Ovary (tissue), 9 donors: ENCODE data around the gene SBK2. TPM values are rescaled to one million over a fixed set of nuclear protein-coding genes. Genes with fewer than 3 reads are reported as not detected.

Experiments
- DNase-seq, 5 donors: peaks; one replicate each; pipeline ENCODE4 v3.0.0-alpha.2; 2019 to 2020
- H3K27ac ChIP-seq, 2 donors: fragments of 200-600 bp; one replicate each; pipeline versions ENCODE4 v1.5.1 to v1.8.0; 2019 to 2022
- H3K27me3 ChIP-seq: fragments of 200-600 bp; one replicate; pipeline ENCODE4 v1.8.0; 2022
- H3K36me3 ChIP-seq: fragments of 200-600 bp; sonication (generic); one replicate; pipeline ENCODE4 v1.5.1; 2019
- H3K4me1 ChIP-seq: one replicate; pipeline ENCODE4 v1.8.1; 2013; ENCODE audit warnings: mild to moderate bottlenecking, moderate library complexity; ENCODE audit not compliant: insufficient read depth
- H3K4me3 ChIP-seq: fragments of 200-600 bp; sonication (generic); one replicate; pipeline ENCODE4 v1.5.1; 2017
- H3K9me3 ChIP-seq, 2 donors: fragments of 200-600 bp in 1 of 2; sonication (generic) in 1 of 2; one replicate each; pipeline versions ENCODE4 v1.5.1 to v1.8.1; 2013 to 2019; ENCODE audit warnings: mild to moderate bottlenecking in 1 of 2, moderate library complexity in 1 of 2
- CTCF ChIP-seq, 3 donors: fragments of 450-650 bp in 2 of 3; fragments of 200-600 bp in 1 of 3; IDR thresholded peaks; one replicate each; pipeline versions ENCODE4 v1.5.1 to v1.8.0; 2016 to 2022; ENCODE audit warnings: antibody characterized with exemption in 3 of 3, mild to moderate bottlenecking in 1 of 3
- EP300 ChIP-seq: sonication (generic); formaldehyde crosslinking; IDR thresholded peaks from one replicate; pipeline ENCODE4 v1.6.1; 2017; ENCODE audit warnings: antibody characterized with exemption
- POLR2A ChIP-seq: fragments of 450-650 bp; IDR thresholded peaks from one replicate; pipeline ENCODE4 v1.6.1; 2017; ENCODE audit warnings: antibody characterized with exemption, mild to moderate bottlenecking, moderate library complexity
- WGBS, 3 donors: extraction: QIAGEN DNeasy Blood & Tissue Kit in 1 of 3; methylation state at CpG; one replicate each; pipeline versions ENCODE4 v1.1.5 to v1.1.7; 2013 to 2017; 5-methylcytosine and 5-hydroxymethylcytosine counted together
- intact Hi-C, 4 donors: fragments of 100-400 bp; cut with DNase I; formaldehyde crosslinking; loops; one replicate each; pipeline versions ENCODE4 v1.11.0 to v1.15.1; 2022 to 2023
- polyA plus RNA-seq, 2 donors: library from polyadenylated mRNA; stranded (reverse); fragments of 200-250 nt in 1 of 2; fragments of 350-450 nt in 1 of 2; fragmentation: Illumina TruSeq in 1 of 2; extraction: RNeasy Lipid Tissue Mini Kit (QIAGEN cat#74804) in 1 of 2; gene quantifications; one replicate each; pipeline ENCODE4 v1.2.3, GENCODE V29; 2013 to 2014
- total RNA-seq, 7 donors: library from RNA; depleted of rRNA in 2 of 7; stranded (reverse); fragments of >200 nt in 2 of 7; fragmentation: NEBNext Ultra II Directional in 3 of 7; extraction: Animal tissue kit (Norgen Biotek cat#: 25700) in 3 of 7; gene quantifications; one replicate each; pipeline versions ENCODE4 v1.1.0 to v1.2.4, GENCODE V29; 2016 to 2023
- donor health status: DM: no; HTN: no; CAD: no; lungs with moderate emphysema.
- donor health status: DM: no; HTN: no; CAD: no.
- donor health status: Bipolar disorder and iron deficiency.
- donor health status: DM: yes; HTN: yes; CAD: no.
- donor health status: DM: no; HTN: no; CAD: no.
- donor health status: DM: yes; HTN: yes; CAD: no.

SBK2 gene
- total and polyA plus RNA-seq, 9 donors: 0.20 to 1.0 TPM; not detected in 7

DNA sequence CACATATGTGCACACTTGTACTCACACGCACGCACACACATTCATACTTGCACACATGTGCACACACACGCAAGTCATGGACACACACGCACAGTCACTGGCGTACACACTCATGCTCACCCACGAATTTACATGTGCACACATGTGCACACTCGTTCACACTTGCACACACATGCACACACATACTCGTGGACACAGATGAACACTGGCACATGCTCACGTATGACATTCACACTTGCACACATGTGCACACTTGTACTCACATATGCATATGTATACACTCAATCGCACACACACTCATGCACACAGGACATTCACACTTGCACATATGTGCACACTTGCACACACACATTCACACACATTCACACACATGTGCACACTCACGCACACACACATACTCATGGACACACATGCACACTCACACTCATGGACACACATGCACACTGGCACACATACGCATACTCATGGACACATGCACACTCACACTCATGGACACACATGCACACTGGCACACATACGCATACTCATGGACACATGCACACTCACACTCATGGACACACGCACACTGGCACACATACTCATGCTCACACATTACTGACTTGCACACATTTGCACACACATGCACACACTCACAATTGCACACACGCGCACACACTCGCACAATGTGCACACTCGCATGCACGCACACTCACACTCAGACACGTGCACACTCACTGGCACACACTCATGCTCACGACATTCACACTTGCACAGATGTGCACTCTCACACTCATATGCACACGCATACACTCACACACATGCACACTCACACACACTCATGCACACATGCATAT lies 9.5 kb downstream of the SBK2 start:
- TF ChIP-seq POLR2A (no peak), EP300 (no peak), CTCF (IDR thresholded peaks at IDR 0.05) (no peak)
- DNase-seq: no peak
- H3K27me3 ChIP-seq: no peaks in the 10 kb centered on the region
- intact Hi-C loops: loop anchor here in 1 of 4 donors (5.0 kb wide), 1 partner anchor 40 kb away; no protein-coding TSS in a partner anchor
- no peak overlapping the region for H3K27ac ChIP-seq
- no peaks in the 10 kb centered on the region for H3K9me3 ChIP-seq
- no peak overlapping the region for H3K4me3 ChIP-seq
- 75 to 81% (median 77%) methylated on average over 22 of the region's 22 CpGs for WGBS, 3 donors
- H3K36me3 ChIP-seq: no peaks in the 10 kb centered on the region
- peaks cover 2% of the 10 kb centered on the region for H3K4me1 ChIP-seq

GRCh38 chr19:55526216-55527196 lies 10.4 kb downstream of the SBK2 start:
- 17 to 18% (median 17%) methylated on average over 35 of the region's 35 CpGs for WGBS, 3 donors
- intact Hi-C loops: loop anchor here in 1 of 4 donors (5.0 kb wide), 1 partner anchor 41 kb away; no protein-coding TSS in a partner anchor
- TF ChIP-seq POLR2A (no peak), CTCF (IDR thresholded peaks at IDR 0.05) (no peak), EP300 (no peak)
- Histone ChIP-seq H3K9me3 (no peaks in the 10 kb centered on the region), H3K4me1 (peaks cover 2% of the 10 kb centered on the region), H3K36me3 (no peaks in the 10 kb centered on the region), H3K27me3 (no peaks in the 10 kb centered on the region), H3K27ac (no peak overlapping the region), H3K4me3 (no peak overlapping the region)
- peak in 3 of 5 donors; percentile 50 to 74 (median 63) for DNase-seq

DNA sequence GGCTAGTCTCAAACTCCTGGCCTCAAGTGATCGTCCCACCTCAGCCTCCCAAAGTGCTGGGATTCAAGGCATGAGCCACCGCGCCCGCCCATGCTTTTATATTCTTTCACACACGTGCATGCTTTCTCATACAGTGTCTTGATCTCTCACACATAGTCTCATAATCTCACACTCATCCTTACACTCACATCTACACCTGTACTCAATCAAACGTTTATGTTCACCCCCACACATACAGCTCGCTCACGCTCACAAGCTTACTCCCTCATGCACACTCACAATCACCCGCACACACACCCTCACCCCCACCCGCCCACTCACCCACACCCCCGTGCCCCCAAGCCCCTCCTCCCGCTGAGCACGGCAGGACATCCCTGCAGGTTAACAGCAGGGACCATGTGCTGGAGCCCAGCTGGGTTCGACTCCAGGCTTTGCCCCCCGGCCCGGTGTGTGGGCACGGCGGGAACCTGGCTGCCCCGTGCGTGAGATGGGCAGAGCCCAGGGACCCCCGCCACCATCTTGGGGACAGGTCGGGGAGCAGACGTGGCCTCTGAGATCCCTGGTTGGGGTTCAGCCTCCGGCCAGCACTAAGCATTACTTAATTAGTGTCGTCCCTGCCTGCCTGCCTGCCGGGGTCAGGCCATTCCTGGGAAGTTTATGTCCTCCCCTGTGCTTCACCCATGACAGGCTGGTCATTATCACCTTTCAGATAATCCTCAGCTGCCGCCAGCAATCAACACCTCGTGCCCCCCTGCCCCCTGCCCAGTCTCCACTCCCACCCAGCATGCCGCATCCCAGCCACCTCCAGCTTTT lies 11.4 kb downstream of the SBK2 start:
- WGBS, 3 donors: 9 to 15% (median 15%) methylated on average over 28 to 29 of the region's 29 CpGs
- DNase-seq: no peak
- Histone ChIP-seq H3K36me3 (no peaks in the 10 kb centered on the region), H3K27me3 (no peaks in the 10 kb centered on the region), H3K4me1 (peaks cover 2% of the 10 kb centered on the region), H3K9me3 (no peaks in the 10 kb centered on the region), H3K27ac (no peak overlapping the region), H3K4me3 (no peak overlapping the region)
- TF ChIP-seq CTCF (IDR thresholded peaks at IDR 0.05) (no peak), POLR2A (no peak), EP300 (no peak)
- intact Hi-C loops: loop anchor here in 1 of 4 donors (5.0 kb wide), 1 partner anchor 42 kb away; no protein-coding TSS in a partner anchor
